Measurements from ENCODE around the gene HJURP. TPM values are rescaled to one million over a fixed set of nuclear protein-coding genes. Genes with fewer than 3 reads are reported as not detected.

HJURP gene
- total and polyA plus RNA-seq, 2 donors (not counting 3 experiments of a cell fraction or from before 2014, with no cell fraction given): 34.4 to 60.9 TPM

DNA sequence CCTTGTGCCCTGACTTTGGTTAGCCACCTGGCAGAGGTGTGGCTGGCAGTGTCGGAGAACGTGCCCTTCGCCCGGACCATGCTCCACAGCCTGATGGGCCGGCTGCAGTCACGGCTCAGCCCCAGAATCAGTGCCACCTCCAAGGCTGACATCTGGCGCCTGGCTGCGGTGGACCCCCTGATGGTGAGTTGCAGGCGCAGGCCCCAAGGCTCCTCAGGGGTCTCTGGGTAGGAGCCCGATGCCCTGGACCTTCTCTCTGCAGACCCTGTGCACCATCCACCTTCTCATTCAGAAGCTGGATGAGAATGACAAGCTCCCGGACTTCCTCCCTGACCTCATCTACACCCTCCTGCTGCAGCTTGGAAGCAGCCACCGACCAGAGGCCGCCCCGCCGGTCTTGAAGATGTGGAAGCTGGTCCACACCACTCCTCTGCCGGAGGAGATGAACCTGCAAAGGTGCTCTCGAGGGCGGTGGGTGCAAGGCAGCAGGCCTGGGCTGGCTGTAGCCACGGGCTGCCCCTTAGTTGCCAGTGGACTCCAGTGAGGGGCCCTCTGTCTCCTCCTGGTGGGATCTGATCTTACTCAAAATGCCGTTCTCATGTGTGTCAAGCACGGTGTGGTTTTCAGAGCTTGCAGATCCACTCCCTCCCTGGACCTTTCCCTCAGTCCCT lies 32.1 kb downstream of the HJURP start:
- Histone ChIP-seq H3K4me2 (ENCODE audit: insufficient read depth, low read length) (no peak overlapping the region), H3K4me1 (ENCODE audit: control insufficient read depth, extremely low read depth, insufficient read depth, low read length) (no peaks in the 10 kb centered on the region), H3K9ac (replicated peaks; ENCODE audit: extremely low read depth, insufficient read depth, low read length) (no peak overlapping the region), H3K27me3 (ENCODE audit: control insufficient read depth in 2 of 2, insufficient read depth in 2 of 2, low read length in 2 of 2) (no peaks in the 10 kb centered on the region), H3K4me3 (replicated peaks in 1 of 3; ENCODE audit: insufficient read depth in 1 of 3, low read depth in 1 of 3, low read length in 3 of 3) (no peak overlapping the region), H3K9me1 (replicated peaks; ENCODE audit: control insufficient read depth, extremely low read depth, insufficient read depth, low read length) (no peaks in the 10 kb centered on the region), H3K79me2 (ENCODE audit: control insufficient read depth, insufficient read depth, low read length) (no peaks in the 10 kb centered on the region), H3K27ac (ENCODE audit: insufficient read depth, low read depth, low read length) (no peak overlapping the region), H2AFZ (ENCODE audit: low read depth, low read length) (no peak overlapping the region), H3K36me3 (ENCODE audit: control insufficient read depth in 2 of 2, extremely low read depth in 1 of 2, insufficient read depth in 2 of 2, low read length in 2 of 2) (no peaks in the 10 kb centered on the region), H4K20me1 (replicated peaks; ENCODE audit: control insufficient read depth, extremely low read depth, insufficient read depth, low read length) (no peaks in the 10 kb centered on the region), H3K9me3 (replicated peaks; ENCODE audit: control insufficient read depth, insufficient read depth, low read length) (no peaks in the 10 kb centered on the region)
- TF ChIP-seq MYC (IDR thresholded peaks at IDR 0.05; ENCODE audit: low read depth, low read length) (no peak), GATA2 (IDR thresholded peaks at IDR 0.05; ENCODE audit: insufficient read depth, insufficient read length, low read depth, low read length) (no peak), EZH2 (IDR thresholded peaks at IDR 0.05; ENCODE audit: borderline replicate concordance, low read depth, low read length, severe bottlenecking) (no peak), POLR2AphosphoS5 (IDR thresholded peaks at IDR 0.05; ENCODE audit: insufficient read depth, low read depth, low read length) (no peak), POLR2A (IDR thresholded peaks at IDR 0.05; ENCODE audit: low read depth, low read length) (no peak), FOS (IDR thresholded peaks at IDR 0.05; ENCODE audit: borderline replicate concordance, insufficient read depth, low read length) (no peak), JUN (IDR thresholded peaks at IDR 0.05; ENCODE audit: borderline replicate concordance, insufficient read depth, insufficient read length, low read depth) (no peak)
- TF ChIP-seq, protein P1, sequence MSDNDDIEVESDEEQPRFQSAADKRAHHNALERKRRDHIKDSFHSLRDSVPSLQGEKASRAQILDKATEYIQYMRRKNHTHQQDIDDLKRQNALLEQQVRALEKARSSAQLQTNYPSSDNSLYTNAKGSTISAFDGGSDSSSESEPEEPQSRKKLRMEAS (IDR thresholded peaks at IDR 0.05; ENCODE audit: insufficient read depth, insufficient read length): no peak
- TF ChIP-seq, protein P2, sequence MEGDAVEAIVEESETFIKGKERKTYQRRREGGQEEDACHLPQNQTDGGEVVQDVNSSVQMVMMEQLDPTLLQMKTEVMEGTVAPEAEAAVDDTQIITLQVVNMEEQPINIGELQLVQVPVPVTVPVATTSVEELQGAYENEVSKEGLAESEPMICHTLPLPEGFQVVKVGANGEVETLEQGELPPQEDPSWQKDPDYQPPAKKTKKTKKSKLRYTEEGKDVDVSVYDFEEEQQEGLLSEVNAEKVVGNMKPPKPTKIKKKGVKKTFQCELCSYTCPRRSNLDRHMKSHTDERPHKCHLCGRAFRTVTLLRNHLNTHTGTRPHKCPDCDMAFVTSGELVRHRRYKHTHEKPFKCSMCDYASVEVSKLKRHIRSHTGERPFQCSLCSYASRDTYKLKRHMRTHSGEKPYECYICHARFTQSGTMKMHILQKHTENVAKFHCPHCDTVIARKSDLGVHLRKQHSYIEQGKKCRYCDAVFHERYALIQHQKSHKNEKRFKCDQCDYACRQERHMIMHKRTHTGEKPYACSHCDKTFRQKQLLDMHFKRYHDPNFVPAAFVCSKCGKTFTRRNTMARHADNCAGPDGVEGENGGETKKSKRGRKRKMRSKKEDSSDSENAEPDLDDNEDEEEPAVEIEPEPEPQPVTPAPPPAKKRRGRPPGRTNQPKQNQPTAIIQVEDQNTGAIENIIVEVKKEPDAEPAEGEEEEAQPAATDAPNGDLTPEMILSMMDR (IDR thresholded peaks at IDR 0.05; ENCODE audit: extremely low read depth in 1 of 2, insufficient read depth in 1 of 2, low read depth in 1 of 2, low read length in 2 of 2): no peak
- dilution Hi-C loops (cut with MboI; ENCODE audit: extremely low pct_ligation_motif_present, low sequenced_read_pairs): no loop called here
- ChIA-PET CTCF (no interaction called here), POLR2A (no interaction called here)
- BruUV-seq (replicated peaks): no TSS peak
- intact Hi-C loops (cut with micrococcal nuclease): no loop called here
- FAIRE-seq: no peak
- no peak for DNase-seq (ENCODE audit: low read depth, low spot score)
